Upper lobe of right lung (tissue), 1 donor: ENCODE results near the gene HDGFL2. TPM values are rescaled to one million over a fixed set of nuclear protein-coding genes. Genes with fewer than 3 reads are reported as not detected.

Experiments used
- ATAC-seq: fragments of 200-7000 bp; cut with Tn5 transposase; one replicate; pipeline ENCODE4 v1.9.1; 2020; ENCODE audit warnings: mild to moderate bottlenecking, moderate library complexity
- DNase-seq: peaks from one replicate; pipeline ENCODE4 v3.0.0-alpha.2; 2020
- H3K27ac ChIP-seq: fragments of 200-600 bp; one replicate; pipeline ENCODE4 v1.8.0; 2022
- H3K27me3 ChIP-seq: fragments of 200-600 bp; one replicate; pipeline ENCODE4 v1.8.0; 2022; ENCODE audit warnings: mild to moderate bottlenecking
- H3K36me3 ChIP-seq: fragments of 200-600 bp; one replicate; pipeline ENCODE4 v1.8.0; 2022
- H3K4me1 ChIP-seq: fragments of 200-600 bp; one replicate; pipeline ENCODE4 v1.8.0; 2022
- H3K4me3 ChIP-seq: fragments of 200-600 bp; one replicate; pipeline ENCODE4 v1.8.0; 2022; ENCODE audit warnings: mild to moderate bottlenecking
- H3K9me3 ChIP-seq: fragments of 200-600 bp; one replicate; pipeline ENCODE4 v1.8.0; 2022
- CTCF ChIP-seq: fragments of 200-600 bp; IDR thresholded peaks from one replicate; pipeline ENCODE4 v1.8.0; 2022; ENCODE audit warnings: antibody characterized with exemption
- intact Hi-C: fragments of 100-400 bp; cut with DNase I; formaldehyde crosslinking; loops from one replicate; pipeline ENCODE4 v1.11.0; 2022
- total RNA-seq: library from RNA; stranded (reverse); fragmentation: NEBNext Ultra II Directional; extraction: Animal tissue kit (Norgen Biotek cat#: 25700); gene quantifications from one replicate; pipeline ENCODE4 v1.2.1, GENCODE V29; 2021
- donor health status: DM: no; HTN: yes; CAD: no; lungs with severe emphysema.

Gene HDGFL2
- total RNA-seq, 1 donor from 2014 or later: 30.6 TPM

GRCh38 chr19:4434391-4434790 lies 37.7 kb upstream of the HDGFL2 start:
- intact Hi-C loops: no loop called here
- ATAC-seq: no peak
- Histone ChIP-seq H3K36me3 (peaks cover 7% of the 10 kb centered on the region), H3K4me3 (no peak overlapping the region), H3K27me3 (no peaks in the 10 kb centered on the region), H3K4me1 (no peaks in the 10 kb centered on the region), H3K9me3 (no peaks in the 10 kb centered on the region), H3K27ac (no peak overlapping the region)
- DNase-seq: no peak
- TF ChIP-seq CTCF: no peak

- peaks cover 7% of the 10 kb centered on the region for H3K36me3 ChIP-seq
- H3K27ac ChIP-seq: no peak overlapping the region
- no peak overlapping the region for H3K4me3 ChIP-seq
- H3K9me3 ChIP-seq: no peaks in the 10 kb centered on the region
- DNase-seq: no peak
- TF ChIP-seq CTCF: no peak
- intact Hi-C loops: no loop called here
- H3K4me1 ChIP-seq: no peaks in the 10 kb centered on the region
- H3K27me3 ChIP-seq: no peaks in the 10 kb centered on the region
- ATAC-seq: no peak
Measured at GRCh38 chr19:4436231-4436630, 35.9 kb upstream of the HDGFL2 start.

GRCh38 chr19:4437103-4437502 lies 35.0 kb upstream of the HDGFL2 start:
- H3K27me3 ChIP-seq: no peaks in the 10 kb centered on the region
- intact Hi-C loops: no loop called here
- no peak overlapping the region for H3K27ac ChIP-seq
- H3K9me3 ChIP-seq: no peaks in the 10 kb centered on the region
- H3K4me3 ChIP-seq: no peak overlapping the region
- ATAC-seq (no peak), DNase-seq (no peak)
- TF ChIP-seq CTCF: no peak
- H3K36me3 ChIP-seq: peaks cover 7% of the 10 kb centered on the region
- H3K4me1 ChIP-seq: no peaks in the 10 kb centered on the region

GRCh38 chr19:4439243-4439642 lies 32.9 kb upstream of the HDGFL2 start:
- ATAC-seq (no peak), DNase-seq (no peak)
- H3K27me3 ChIP-seq: no peaks in the 10 kb centered on the region
- no peak for TF ChIP-seq CTCF
- no peaks in the 10 kb centered on the region for H3K9me3 ChIP-seq
- H3K4me3 ChIP-seq: no peak overlapping the region
- intact Hi-C loops: no loop called here
- H3K36me3 ChIP-seq: no peaks in the 10 kb centered on the region
- no peak overlapping the region for H3K27ac ChIP-seq
- H3K4me1 ChIP-seq: no peaks in the 10 kb centered on the region

- ATAC-seq: no peak
- DNase-seq: no peak
Measured at GRCh38 chr19:4441994-4442818, 29.9 kb upstream of the HDGFL2 start.

More at GRCh38 chr19:4441994-4442818, 29.9 kb upstream of the HDGFL2 start:
- Histone ChIP-seq H3K9me3 (no peaks in the 10 kb centered on the region), H3K4me1 (no peaks in the 10 kb centered on the region), H3K4me3 (no peak overlapping the region), H3K27me3 (no peaks in the 10 kb centered on the region), H3K27ac (no peak overlapping the region), H3K36me3 (peaks cover 29% of the 10 kb centered on the region)
- intact Hi-C loops: no loop called here
- no peak for TF ChIP-seq CTCF
